ENCODE results near the gene DNAJB2.

Gene DNAJB2

GRCh38 chr2:219249203-219249980 is 29.8 kb upstream of the DNAJB2 start:
- no peak for TF ChIP-seq EZH2phosphoT487 (IDR thresholded peaks at IDR 0.05; ENCODE audit: borderline replicate concordance, low read length)
- TF ChIP-seq CTCF (IDR thresholded peaks at IDR 0.05; ENCODE audit: low read depth, low read length, poor library complexity, severe bottlenecking): no peak
- H3K79me2 ChIP-seq (ENCODE audit: control insufficient read depth, low read length): peaks cover 75% of the 10 kb centered on the region
- peak overlapping the region; percentile 97 for H3K4me2 ChIP-seq (ENCODE audit: low read length)
- H3K36me3 ChIP-seq (ENCODE audit: control insufficient read depth, low read length): peaks cover 64% of the 10 kb centered on the region
- peak overlapping the region; percentile 98 for H3K27ac ChIP-seq (ENCODE audit: low read depth, low read length)
- H3K4me3 ChIP-seq (ENCODE audit: low read length): peak overlapping the region; percentile 74
- peaks cover 81% of the 10 kb centered on the region for H3K4me1 ChIP-seq (ENCODE audit: control insufficient read depth, low read length)
- no peaks in the 10 kb centered on the region; the same call in 1 of the 2 replicates for H3K27me3 ChIP-seq (ENCODE audit: control insufficient read depth, low read length)
- H3K9me3 ChIP-seq (ENCODE audit: control insufficient read depth, insufficient read depth, low read length): no peaks in the 10 kb centered on the region
- H3F3A ChIP-seq (ENCODE audit: control insufficient read depth, insufficient read depth): peaks cover 18% of the 10 kb centered on the region
- no peaks in the 10 kb centered on the region for H3K9me2 ChIP-seq (replicated peaks; ENCODE audit: control insufficient read depth, low read length)
- H4K20me1 ChIP-seq (ENCODE audit: control insufficient read depth, insufficient read depth, low read depth, low read length): peaks cover 7% of the 10 kb centered on the region; the same call in 1 of the 2 replicates

- Histone ChIP-seq H3K9me3 (ENCODE audit: control insufficient read depth, insufficient read depth, low read length) (no peaks in the 10 kb centered on the region), H3K27ac (ENCODE audit: low read depth, low read length) (peak overlapping the region; percentile 98), H3K36me3 (ENCODE audit: control insufficient read depth, low read length) (peaks cover 64% of the 10 kb centered on the region), H3K4me1 (ENCODE audit: control insufficient read depth, low read length) (peaks cover 83% of the 10 kb centered on the region), H3F3A (ENCODE audit: control insufficient read depth, insufficient read depth) (peaks cover 22% of the 10 kb centered on the region), H3K4me3 (ENCODE audit: low read length) (peak overlapping the region; percentile 74), H3K4me2 (ENCODE audit: low read length) (peak overlapping the region; percentile 97), H3K9me2 (replicated peaks; ENCODE audit: control insufficient read depth, low read length) (no peaks in the 10 kb centered on the region), H3K79me2 (ENCODE audit: control insufficient read depth, low read length) (peaks cover 75% of the 10 kb centered on the region), H3K27me3 (ENCODE audit: control insufficient read depth, low read length) (no peaks in the 10 kb centered on the region; the same call in 1 of the 2 replicates), H4K20me1 (ENCODE audit: control insufficient read depth, insufficient read depth, low read depth, low read length) (peaks cover 7% of the 10 kb centered on the region; the same call in 1 of the 2 replicates)
- TF ChIP-seq CTCF (IDR thresholded peaks at IDR 0.05; ENCODE audit: low read depth, low read length, poor library complexity, severe bottlenecking): no peak
- TF ChIP-seq EZH2phosphoT487 (IDR thresholded peaks at IDR 0.05; ENCODE audit: borderline replicate concordance, low read length): no peak
Measured at GRCh38 chr2:219250049-219250781, 29.0 kb upstream of the DNAJB2 start.

GRCh38 chr2:219251656-219252055 is 27.5 kb upstream of the DNAJB2 start:
- Histone ChIP-seq H3K4me2 (ENCODE audit: low read length) (peak overlapping the region; percentile 97), H3F3A (ENCODE audit: control insufficient read depth, insufficient read depth) (peaks cover 27% of the 10 kb centered on the region), H3K36me3 (ENCODE audit: control insufficient read depth, low read length) (peaks cover 59% of the 10 kb centered on the region), H3K4me3 (ENCODE audit: low read length) (peak overlapping the region; percentile 83), H3K9me3 (ENCODE audit: control insufficient read depth, insufficient read depth, low read length) (no peaks in the 10 kb centered on the region), H3K27me3 (ENCODE audit: control insufficient read depth, low read length) (peaks cover 6% of the 10 kb centered on the region), H3K4me1 (ENCODE audit: control insufficient read depth, low read length) (peaks cover 78% of the 10 kb centered on the region), H3K27ac (ENCODE audit: low read depth, low read length) (peak overlapping the region; percentile 62; the same call in 1 of the 2 replicates), H3K9me2 (replicated peaks; ENCODE audit: control insufficient read depth, low read length) (no peaks in the 10 kb centered on the region), H4K20me1 (ENCODE audit: control insufficient read depth, insufficient read depth, low read depth, low read length) (peaks cover 7% of the 10 kb centered on the region; the same call in 1 of the 2 replicates), H3K79me2 (ENCODE audit: control insufficient read depth, low read length) (peaks cover 61% of the 10 kb centered on the region)
- TF ChIP-seq CTCF (IDR thresholded peaks at IDR 0.05; ENCODE audit: low read depth, low read length, poor library complexity, severe bottlenecking) (no peak), EZH2phosphoT487 (IDR thresholded peaks at IDR 0.05; ENCODE audit: borderline replicate concordance, low read length) (no peak)

Data from DOHH2 (cell line).